ENCODE measurements around the gene NANOS2.
A peak's percentile ranks its signal among the peaks of the same experiment; 100 is the strongest.
"Not testable (repeated sequence)": the region's sequence is repeated elsewhere in the genome, so short reads cannot be mapped to it uniquely, and the experiment has no call there.

The NANOS2 gene

DNA sequence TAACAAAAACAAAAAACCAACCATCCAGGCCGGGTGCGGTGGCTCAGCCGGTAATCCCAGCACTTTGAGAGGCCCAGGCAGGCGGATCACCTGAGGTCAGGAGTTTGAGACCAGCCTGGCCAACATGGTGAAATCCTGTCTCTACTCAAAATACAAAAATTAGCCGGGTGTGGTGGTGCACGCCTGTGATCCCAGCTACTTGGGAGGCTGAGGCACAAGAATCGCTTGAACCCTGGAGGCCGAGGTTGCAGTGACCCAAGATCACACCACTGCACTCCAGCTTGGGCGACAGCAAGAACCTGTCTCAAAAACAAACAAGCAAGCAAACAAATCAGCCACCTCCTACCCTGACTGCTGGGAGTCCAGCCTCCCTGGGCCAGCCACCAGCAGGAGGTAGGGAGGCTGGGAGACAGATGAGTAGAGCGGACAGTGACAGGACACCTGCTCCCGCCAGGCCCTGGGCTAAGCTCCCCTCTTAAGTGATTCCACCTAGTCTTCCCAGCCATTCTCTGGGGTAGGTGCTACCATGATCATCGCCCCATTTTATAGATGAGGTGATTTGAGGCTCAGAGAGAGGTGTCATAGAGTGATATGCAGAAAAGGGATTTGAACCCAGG lies 18.5 kb downstream of the NANOS2 start:
- H3K9ac ChIP-seq (ENCODE audit: low read depth in 1 of 2, low read length in 2 of 2); H3K4me3 ChIP-seq (ENCODE audit: low read depth in 1 of 2, low read length in 2 of 2); H3K27me3 ChIP-seq (ENCODE audit: control insufficient read depth in 1 of 2, insufficient read depth in 2 of 2, low read length in 2 of 2); H3K9me3 ChIP-seq (ENCODE audit: control insufficient read depth in 1 of 2, low read length in 2 of 2); H3K27ac ChIP-seq (ENCODE audit: low read depth, low read length); H3K4me1 ChIP-seq (ENCODE audit: control insufficient read depth in 1 of 2, insufficient read depth in 2 of 2, low read length in 2 of 2): not testable (repeated sequence)
- peaks cover 6 to 20% of the 10 kb centered on the region in 2 donors for H3K36me3 ChIP-seq (ENCODE audit: control insufficient read depth in 1 of 2, insufficient read depth in 2 of 2, low read length in 2 of 2)

DNA sequence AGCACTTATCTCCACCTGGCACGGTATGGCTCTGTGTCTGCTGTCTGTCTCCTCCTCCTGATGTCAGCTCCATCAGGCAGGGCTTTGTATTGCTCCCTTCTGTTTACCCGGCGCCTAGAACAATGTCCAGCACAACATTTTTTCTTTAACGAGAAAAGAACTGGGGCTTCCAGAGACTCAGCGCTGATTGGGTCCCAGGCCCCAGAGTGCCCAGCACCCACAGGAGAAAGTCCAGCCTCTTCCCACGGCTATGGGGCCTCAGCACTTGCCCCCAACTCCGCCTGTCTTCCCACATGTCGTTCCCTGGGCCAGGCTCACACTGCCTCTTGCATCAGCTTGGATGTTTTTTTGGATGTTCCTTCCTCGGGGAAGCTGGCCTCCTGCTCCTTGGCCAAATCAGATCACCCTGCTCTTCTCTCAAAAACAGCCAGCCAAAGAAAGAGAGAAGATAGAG lies 19.0 kb downstream of the NANOS2 start:
- Histone ChIP-seq H3K27me3 (ENCODE audit: control insufficient read depth in 1 of 2, insufficient read depth in 2 of 2, low read length in 2 of 2) (no peaks in the 10 kb centered on the region), H3K36me3 (ENCODE audit: control insufficient read depth in 1 of 2, insufficient read depth in 2 of 2, low read length in 2 of 2) (peaks cover 6 to 20% of the 10 kb centered on the region in 2 donors), H3K9ac (ENCODE audit: low read depth in 1 of 2, low read length in 2 of 2) (no peak overlapping the region), H3K4me1 (ENCODE audit: control insufficient read depth in 1 of 2, insufficient read depth in 2 of 2, low read length in 2 of 2) (peaks cover 0 to 2% of the 10 kb centered on the region in 2 donors), H3K27ac (ENCODE audit: low read depth, low read length) (no peak overlapping the region), H3K9me3 (ENCODE audit: control insufficient read depth in 1 of 2, low read length in 2 of 2) (no peaks in the 10 kb centered on the region), H3K4me3 (ENCODE audit: low read depth in 1 of 2, low read length in 2 of 2) (no peak overlapping the region)

- no peak overlapping the region for H3K4me3 ChIP-seq (ENCODE audit: low read depth in 1 of 2, low read length in 2 of 2)
- H3K9ac ChIP-seq (ENCODE audit: low read depth in 1 of 2, low read length in 2 of 2), result no peak overlapping the region
- no peak overlapping the region for H3K27ac ChIP-seq (ENCODE audit: low read depth, low read length)
- H3K36me3 ChIP-seq (ENCODE audit: control insufficient read depth in 1 of 2, insufficient read depth in 2 of 2, low read length in 2 of 2), result peaks cover 0 to 3% of the 10 kb centered on the region in 2 donors
- peaks cover 4 to 8% of the 10 kb centered on the region in 2 donors for H3K4me1 ChIP-seq (ENCODE audit: control insufficient read depth in 1 of 2, insufficient read depth in 2 of 2, low read length in 2 of 2)
- no peaks in the 10 kb centered on the region for H3K27me3 ChIP-seq (ENCODE audit: control insufficient read depth in 1 of 2, insufficient read depth in 2 of 2, low read length in 2 of 2)
- no peaks in the 10 kb centered on the region for H3K9me3 ChIP-seq (ENCODE audit: control insufficient read depth in 1 of 2, low read length in 2 of 2)
These were observed 23.7 kb downstream of the NANOS2 start for GRCh38 chr19:45890877-45891276.

DNA sequence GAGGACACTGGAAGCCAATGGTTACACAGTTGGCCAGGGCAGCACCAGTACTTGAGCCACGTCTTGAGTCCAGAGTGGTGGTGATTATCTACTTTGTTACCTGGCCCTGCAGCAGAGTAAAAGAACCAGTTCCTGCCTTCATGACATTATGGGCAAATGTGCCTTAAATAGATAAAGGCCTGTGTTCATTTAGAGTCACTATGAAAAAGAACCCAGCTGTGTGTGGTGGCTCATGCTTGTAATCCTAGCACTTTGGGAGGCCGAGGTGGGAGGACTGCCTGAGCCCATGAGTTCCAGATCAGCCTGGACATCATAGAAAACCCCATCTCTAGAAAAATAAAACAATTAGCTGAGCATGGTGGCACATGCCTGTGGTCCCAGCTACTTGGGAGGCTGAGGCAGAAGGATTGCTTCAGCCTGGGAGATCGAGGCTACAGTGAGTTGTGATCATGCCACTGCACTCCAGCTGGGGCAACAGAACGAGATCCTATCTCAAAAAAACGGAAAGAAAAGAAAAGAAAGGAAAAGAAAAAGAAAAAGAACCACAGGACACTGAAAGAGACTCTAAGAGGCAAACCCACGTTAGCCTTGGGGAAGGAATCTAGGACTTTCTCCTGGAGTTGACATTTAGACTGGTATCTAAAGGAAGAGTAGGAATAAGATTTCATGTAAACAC lies 25.2 kb downstream of the NANOS2 start:
- Histone ChIP-seq H3K9ac (ENCODE audit: low read depth in 1 of 2, low read length in 2 of 2) (no peak overlapping the region), H3K27me3 (ENCODE audit: control insufficient read depth in 1 of 2, insufficient read depth in 2 of 2, low read length in 2 of 2) (no peaks in the 10 kb centered on the region), H3K36me3 (ENCODE audit: control insufficient read depth in 1 of 2, insufficient read depth in 2 of 2, low read length in 2 of 2) (no peaks in the 10 kb centered on the region), H3K4me1 (ENCODE audit: control insufficient read depth in 1 of 2, insufficient read depth in 2 of 2, low read length in 2 of 2) (peaks cover 4 to 16% of the 10 kb centered on the region in 2 donors), H3K27ac (ENCODE audit: low read depth, low read length) (no peak overlapping the region), H3K4me3 (ENCODE audit: low read depth in 1 of 2, low read length in 2 of 2) (no peak overlapping the region), H3K9me3 (ENCODE audit: control insufficient read depth in 1 of 2, low read length in 2 of 2) (no peaks in the 10 kb centered on the region)

DNA sequence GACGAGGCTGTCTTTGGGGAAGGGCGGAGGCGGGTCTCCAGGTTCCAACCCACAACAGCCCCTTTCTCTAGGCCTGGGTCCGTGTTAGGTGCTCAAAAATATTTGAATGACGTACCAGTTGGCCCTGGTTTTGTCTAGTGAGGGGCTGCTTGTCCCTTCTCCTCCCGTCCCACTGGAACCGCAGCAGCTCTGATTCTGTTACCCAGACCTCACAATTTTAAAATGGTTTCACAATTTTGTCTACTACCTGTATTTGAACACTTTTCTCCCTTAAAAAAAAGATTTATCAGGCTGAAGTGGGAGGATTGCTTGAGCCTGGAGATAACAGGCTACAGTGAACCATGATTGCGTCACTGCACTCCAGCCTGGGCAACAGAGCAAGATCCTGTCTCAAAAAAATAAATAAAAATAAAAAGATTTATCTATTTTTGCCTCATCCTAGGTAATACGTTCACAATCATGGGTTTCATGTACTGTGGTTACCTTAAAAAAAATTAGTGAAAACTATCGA lies 27.3 kb downstream of the NANOS2 start:
- peaks cover 16 to 33% of the 10 kb centered on the region in 2 donors for H3K4me1 ChIP-seq (ENCODE audit: control insufficient read depth in 1 of 2, insufficient read depth in 2 of 2, low read length in 2 of 2)
- H3K36me3 ChIP-seq (ENCODE audit: control insufficient read depth in 1 of 2, insufficient read depth in 2 of 2, low read length in 2 of 2), result no peaks in the 10 kb centered on the region
- peak overlapping the region; percentile 71 for H3K27ac ChIP-seq (ENCODE audit: low read depth, low read length)
- no peaks in the 10 kb centered on the region for H3K27me3 ChIP-seq (ENCODE audit: control insufficient read depth in 1 of 2, insufficient read depth in 2 of 2, low read length in 2 of 2)
- H3K9ac ChIP-seq (ENCODE audit: low read depth in 1 of 2, low read length in 2 of 2), result peak overlapping the region; percentile 80 to 85
- H3K9me3 ChIP-seq (ENCODE audit: control insufficient read depth in 1 of 2, low read length in 2 of 2), result no peaks in the 10 kb centered on the region
- H3K4me3 ChIP-seq (ENCODE audit: low read depth in 1 of 2, low read length in 2 of 2), result peak overlapping the region; percentile 82 to 91

- Histone ChIP-seq H3K9me3 (ENCODE audit: control insufficient read depth in 1 of 2, low read length in 2 of 2) (no peaks in the 10 kb centered on the region), H3K36me3 (ENCODE audit: control insufficient read depth in 1 of 2, insufficient read depth in 2 of 2, low read length in 2 of 2) (no peaks in the 10 kb centered on the region), H3K27me3 (ENCODE audit: control insufficient read depth in 1 of 2, insufficient read depth in 2 of 2, low read length in 2 of 2) (no peaks in the 10 kb centered on the region), H3K9ac (ENCODE audit: low read depth in 1 of 2, low read length in 2 of 2) (peak overlapping the region; percentile 80 to 85), H3K27ac (ENCODE audit: low read depth, low read length) (peak overlapping the region; percentile 82), H3K4me1 (ENCODE audit: control insufficient read depth in 1 of 2, insufficient read depth in 2 of 2, low read length in 2 of 2) (peaks cover 22 to 39% of the 10 kb centered on the region in 2 donors), H3K4me3 (ENCODE audit: low read depth in 1 of 2, low read length in 2 of 2) (peak overlapping the region; percentile 82 to 91)
These were observed 28.0 kb downstream of the NANOS2 start for GRCh38 chr19:45886427-45887199.

DNA sequence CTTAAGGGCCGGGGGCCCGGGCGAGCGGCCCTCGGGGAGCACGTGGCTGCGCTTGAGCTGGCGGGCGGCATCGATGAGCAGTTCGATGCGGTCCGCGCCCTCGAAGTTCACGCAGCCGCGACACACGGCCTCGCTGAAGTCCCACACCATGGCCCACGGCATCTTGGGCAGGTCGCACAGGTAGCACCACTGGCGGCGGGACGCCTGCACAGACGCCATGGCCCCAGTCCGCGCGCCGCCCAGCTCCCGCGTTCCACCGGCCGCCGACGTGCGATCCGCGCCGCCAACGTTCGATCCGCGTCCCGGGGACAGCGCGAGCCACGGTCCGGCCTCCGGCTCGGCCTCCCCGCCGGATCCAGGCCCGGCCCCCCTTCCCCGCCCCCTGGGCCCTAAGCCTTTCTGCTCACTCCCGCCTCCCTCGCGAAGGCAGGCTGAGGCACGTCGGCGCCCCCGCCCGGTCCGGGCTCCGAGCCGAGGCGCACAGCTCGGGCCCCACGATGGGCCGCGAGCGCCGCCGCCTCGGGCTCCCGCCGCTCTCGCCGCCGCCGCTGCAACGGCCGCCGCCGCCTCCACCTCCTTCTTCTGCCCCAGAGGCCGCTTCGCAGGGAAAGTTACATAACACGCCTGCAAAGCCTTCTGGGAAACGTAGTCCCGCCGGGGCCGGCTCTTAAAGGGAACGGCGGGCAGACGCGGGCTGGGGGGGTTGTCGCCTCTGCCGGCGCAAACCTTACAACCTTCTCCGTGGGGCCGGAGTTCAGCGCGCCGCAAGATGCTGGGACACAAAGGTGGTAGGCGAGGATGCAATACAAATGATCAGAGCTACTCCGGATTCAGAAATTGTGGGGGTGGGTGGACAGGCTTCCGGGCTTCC lies 28.8 kb downstream of the NANOS2 start, which contains the start of gene IRF2BP1:
Gene IRF2BP1 (minus strand): TSS at position 586 of the 871 bp plus-strand sequence. CDS start 367 bp downstream, at position 219.
- H3K4me1 ChIP-seq (ENCODE audit: control insufficient read depth in 1 of 2, insufficient read depth in 2 of 2, low read length in 2 of 2), result peaks cover 31 to 46% of the 10 kb centered on the region in 2 donors
- peak within 1 kb of the TSS; percentile 82 to 91 for H3K4me3 ChIP-seq (ENCODE audit: low read depth in 1 of 2, low read length in 2 of 2)
- H3K36me3 ChIP-seq (ENCODE audit: control insufficient read depth in 1 of 2, insufficient read depth in 2 of 2, low read length in 2 of 2), result no peaks in the 10 kb centered on the region
- no peaks in the 10 kb centered on the region for H3K27me3 ChIP-seq (ENCODE audit: control insufficient read depth in 1 of 2, insufficient read depth in 2 of 2, low read length in 2 of 2)
- H3K9me3 ChIP-seq (ENCODE audit: control insufficient read depth in 1 of 2, low read length in 2 of 2), result no peaks in the 10 kb centered on the region
- H3K27ac ChIP-seq (ENCODE audit: low read depth, low read length), result peak within 1 kb of the TSS; percentile 82
- peak within 1 kb of the TSS; percentile 80 to 85 for H3K9ac ChIP-seq (ENCODE audit: low read depth in 1 of 2, low read length in 2 of 2)

DNA sequence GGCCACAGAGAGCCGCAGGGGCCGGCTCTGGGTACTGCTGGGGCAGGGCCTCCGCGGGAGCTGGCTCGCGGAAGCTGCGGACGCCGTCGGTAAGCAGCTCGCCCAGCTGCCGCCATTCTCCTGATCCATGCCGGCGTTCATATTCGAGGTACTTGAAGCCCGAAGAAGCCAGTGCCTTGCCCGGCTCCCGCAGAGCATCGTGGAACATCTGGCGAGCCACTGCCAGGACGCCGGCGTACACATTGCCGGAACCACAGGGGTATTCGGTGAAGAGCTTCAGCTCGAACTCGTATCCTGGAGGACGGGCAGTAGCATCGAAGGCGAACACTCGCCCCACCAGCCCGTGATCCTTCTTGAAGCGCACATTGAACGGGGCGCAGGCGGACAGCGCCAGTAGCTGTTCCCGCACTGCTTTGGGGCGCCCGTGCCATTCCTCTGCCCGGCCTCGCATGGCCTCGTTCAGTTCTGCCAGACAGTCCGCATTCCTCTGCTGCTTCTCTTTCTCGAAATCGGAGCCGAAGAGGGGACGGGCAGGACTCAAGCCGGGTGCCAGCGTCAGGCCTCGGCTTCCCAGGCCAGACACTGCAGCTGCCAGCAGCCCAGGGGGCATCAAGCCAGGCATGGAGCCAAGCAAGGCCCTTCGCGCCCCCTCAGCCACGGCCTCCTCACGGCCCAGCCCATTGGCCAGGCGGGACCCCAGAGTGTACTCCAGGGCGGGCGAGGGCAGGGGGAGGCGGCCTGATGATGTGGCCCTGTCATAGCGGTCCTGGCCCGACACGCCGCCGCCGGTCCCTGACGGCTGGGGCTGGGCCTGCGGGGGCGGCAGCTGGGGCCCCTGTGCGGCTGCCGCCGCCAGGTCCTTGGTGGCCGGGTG lies 29.7 kb downstream of the NANOS2 start:
- Histone ChIP-seq H3K4me1 (ENCODE audit: control insufficient read depth in 1 of 2, insufficient read depth in 2 of 2, low read length in 2 of 2) (peaks cover 31 to 46% of the 10 kb centered on the region in 2 donors), H3K9me3 (ENCODE audit: control insufficient read depth in 1 of 2, low read length in 2 of 2) (no peaks in the 10 kb centered on the region), H3K9ac (ENCODE audit: low read depth in 1 of 2, low read length in 2 of 2) (peak overlapping the region; percentile 51 to 66), H3K36me3 (ENCODE audit: control insufficient read depth in 1 of 2, insufficient read depth in 2 of 2, low read length in 2 of 2) (no peaks in the 10 kb centered on the region), H3K27ac (ENCODE audit: low read depth, low read length) (no peak overlapping the region), H3K4me3 (ENCODE audit: low read depth in 1 of 2, low read length in 2 of 2) (peak overlapping the region; percentile 82 to 91), H3K27me3 (ENCODE audit: control insufficient read depth in 1 of 2, insufficient read depth in 2 of 2, low read length in 2 of 2) (no peaks in the 10 kb centered on the region)

Measured in duodenal mucosa (tissue), 2 donors.